HL-60 (cell line): ENCODE measurements around the gene RNF187.
A peak's percentile ranks its signal among the peaks of the same experiment; 100 is the strongest.

ENCODE experiments used
- DNase-seq, 2 experiments: peaks; one replicate each; pipeline ENCODE4 v3.0.0-alpha.2; 2010 to 2020; ENCODE audit warnings: low read depth in 1 of 2, low spot score in 1 of 2
- H3K27ac ChIP-seq: fragments of 250-450 bp; sonication (Bioruptor Pico); replicated peaks from 2 replicates; pipeline ENCODE4 v1.5.1; 2020; ENCODE audit warnings: mild to moderate bottlenecking, moderate library complexity
- H3K27me3 ChIP-seq: fragments of 250-450 bp; sonication (Bioruptor Pico); 2 replicates; pipeline ENCODE4 v1.5.1; 2021; ENCODE audit warnings: mild to moderate bottlenecking, moderate library complexity; ENCODE audit not compliant: insufficient read depth, poor library complexity, severe bottlenecking
- H3K4me3 ChIP-seq: replicated peaks from 2 replicates; pipeline ENCODE4 v1.5.1; 2011; ENCODE audit warnings: mild to moderate bottlenecking, control low read depth, low read length; ENCODE audit not compliant: insufficient read depth
- GABPA ChIP-seq: IDR thresholded peaks from 2 replicates; pipeline ENCODE4 v1.6.1; 2012; ENCODE audit warnings: low read depth
- POLR2AphosphoS5 ChIP-seq: IDR thresholded peaks from 2 replicates; pipeline ENCODE4 v1.6.1; 2012; ENCODE audit warnings: low read depth
- SPI1 ChIP-seq: IDR thresholded peaks from 2 replicates; pipeline ENCODE4 v1.6.1; 2012; ENCODE audit warnings: low read depth, mild to moderate bottlenecking, borderline replicate concordance
- TF ChIP-seq, protein P1 (sequence below): IDR thresholded peaks from 2 replicates; pipeline ENCODE4 v1.6.1; 2012; ENCODE audit warnings: low read depth; ENCODE audit not compliant: insufficient replicate concordance
- TF ChIP-seq, protein P2 (sequence below): IDR thresholded peaks from one replicate; pipeline ENCODE4 v1.5.1; 2011; ENCODE audit warnings: low read length, control low read depth, inconsistent platforms; ENCODE audit not compliant: insufficient read depth

Gene RNF187

DNA sequence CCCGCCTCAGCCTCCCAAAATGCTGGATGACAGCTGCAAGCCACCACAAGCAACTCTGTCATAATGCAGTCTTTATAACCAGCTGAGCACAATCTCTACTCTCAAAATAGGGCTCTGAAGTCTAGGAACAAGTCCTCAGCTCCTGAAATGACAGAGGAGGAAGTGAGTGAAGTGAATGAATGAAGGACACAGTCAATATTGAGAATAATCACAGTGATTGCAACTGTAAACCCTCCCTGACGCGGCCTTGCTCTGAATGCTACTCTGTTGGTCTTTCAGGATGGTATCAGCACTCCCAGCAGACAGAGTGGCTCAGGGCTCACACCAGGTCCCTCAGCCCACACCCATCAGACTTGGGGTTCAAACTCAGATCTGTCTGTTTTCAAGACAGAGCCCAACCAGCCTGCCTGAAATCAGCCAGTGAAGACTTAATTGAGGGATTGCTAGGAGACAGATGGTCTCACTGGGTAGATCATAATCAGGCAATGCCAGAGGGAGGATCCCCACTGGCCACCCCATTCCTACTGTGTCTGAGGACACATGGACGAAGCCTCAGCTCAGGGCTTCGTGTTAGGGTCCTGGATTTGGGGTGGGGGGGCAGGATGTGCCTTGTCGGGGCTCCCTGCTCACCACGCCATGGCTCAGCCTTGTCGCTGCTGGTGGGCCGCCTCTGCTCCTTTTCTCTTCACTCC lies 20.9 kb downstream of the RNF187 start:
- H3K27me3 ChIP-seq, result no peaks in the 10 kb centered on the region
- TF ChIP-seq POLR2AphosphoS5 (no peak), GABPA (no peak), SPI1 (no peak)
- TF ChIP-seq, protein P1, sequence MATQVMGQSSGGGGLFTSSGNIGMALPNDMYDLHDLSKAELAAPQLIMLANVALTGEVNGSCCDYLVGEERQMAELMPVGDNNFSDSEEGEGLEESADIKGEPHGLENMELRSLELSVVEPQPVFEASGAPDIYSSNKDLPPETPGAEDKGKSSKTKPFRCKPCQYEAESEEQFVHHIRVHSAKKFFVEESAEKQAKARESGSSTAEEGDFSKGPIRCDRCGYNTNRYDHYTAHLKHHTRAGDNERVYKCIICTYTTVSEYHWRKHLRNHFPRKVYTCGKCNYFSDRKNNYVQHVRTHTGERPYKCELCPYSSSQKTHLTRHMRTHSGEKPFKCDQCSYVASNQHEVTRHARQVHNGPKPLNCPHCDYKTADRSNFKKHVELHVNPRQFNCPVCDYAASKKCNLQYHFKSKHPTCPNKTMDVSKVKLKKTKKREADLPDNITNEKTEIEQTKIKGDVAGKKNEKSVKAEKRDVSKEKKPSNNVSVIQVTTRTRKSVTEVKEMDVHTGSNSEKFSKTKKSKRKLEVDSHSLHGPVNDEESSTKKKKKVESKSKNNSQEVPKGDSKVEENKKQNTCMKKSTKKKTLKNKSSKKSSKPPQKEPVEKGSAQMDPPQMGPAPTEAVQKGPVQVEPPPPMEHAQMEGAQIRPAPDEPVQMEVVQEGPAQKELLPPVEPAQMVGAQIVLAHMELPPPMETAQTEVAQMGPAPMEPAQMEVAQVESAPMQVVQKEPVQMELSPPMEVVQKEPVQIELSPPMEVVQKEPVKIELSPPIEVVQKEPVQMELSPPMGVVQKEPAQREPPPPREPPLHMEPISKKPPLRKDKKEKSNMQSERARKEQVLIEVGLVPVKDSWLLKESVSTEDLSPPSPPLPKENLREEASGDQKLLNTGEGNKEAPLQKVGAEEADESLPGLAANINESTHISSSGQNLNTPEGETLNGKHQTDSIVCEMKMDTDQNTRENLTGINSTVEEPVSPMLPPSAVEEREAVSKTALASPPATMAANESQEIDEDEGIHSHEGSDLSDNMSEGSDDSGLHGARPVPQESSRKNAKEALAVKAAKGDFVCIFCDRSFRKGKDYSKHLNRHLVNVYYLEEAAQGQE, result no peak
- TF ChIP-seq, protein P2, sequence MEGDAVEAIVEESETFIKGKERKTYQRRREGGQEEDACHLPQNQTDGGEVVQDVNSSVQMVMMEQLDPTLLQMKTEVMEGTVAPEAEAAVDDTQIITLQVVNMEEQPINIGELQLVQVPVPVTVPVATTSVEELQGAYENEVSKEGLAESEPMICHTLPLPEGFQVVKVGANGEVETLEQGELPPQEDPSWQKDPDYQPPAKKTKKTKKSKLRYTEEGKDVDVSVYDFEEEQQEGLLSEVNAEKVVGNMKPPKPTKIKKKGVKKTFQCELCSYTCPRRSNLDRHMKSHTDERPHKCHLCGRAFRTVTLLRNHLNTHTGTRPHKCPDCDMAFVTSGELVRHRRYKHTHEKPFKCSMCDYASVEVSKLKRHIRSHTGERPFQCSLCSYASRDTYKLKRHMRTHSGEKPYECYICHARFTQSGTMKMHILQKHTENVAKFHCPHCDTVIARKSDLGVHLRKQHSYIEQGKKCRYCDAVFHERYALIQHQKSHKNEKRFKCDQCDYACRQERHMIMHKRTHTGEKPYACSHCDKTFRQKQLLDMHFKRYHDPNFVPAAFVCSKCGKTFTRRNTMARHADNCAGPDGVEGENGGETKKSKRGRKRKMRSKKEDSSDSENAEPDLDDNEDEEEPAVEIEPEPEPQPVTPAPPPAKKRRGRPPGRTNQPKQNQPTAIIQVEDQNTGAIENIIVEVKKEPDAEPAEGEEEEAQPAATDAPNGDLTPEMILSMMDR, result no peak
- no peak for DNase-seq
- no peak overlapping the region for H3K27ac ChIP-seq
- no peak overlapping the region for H3K4me3 ChIP-seq

DNA sequence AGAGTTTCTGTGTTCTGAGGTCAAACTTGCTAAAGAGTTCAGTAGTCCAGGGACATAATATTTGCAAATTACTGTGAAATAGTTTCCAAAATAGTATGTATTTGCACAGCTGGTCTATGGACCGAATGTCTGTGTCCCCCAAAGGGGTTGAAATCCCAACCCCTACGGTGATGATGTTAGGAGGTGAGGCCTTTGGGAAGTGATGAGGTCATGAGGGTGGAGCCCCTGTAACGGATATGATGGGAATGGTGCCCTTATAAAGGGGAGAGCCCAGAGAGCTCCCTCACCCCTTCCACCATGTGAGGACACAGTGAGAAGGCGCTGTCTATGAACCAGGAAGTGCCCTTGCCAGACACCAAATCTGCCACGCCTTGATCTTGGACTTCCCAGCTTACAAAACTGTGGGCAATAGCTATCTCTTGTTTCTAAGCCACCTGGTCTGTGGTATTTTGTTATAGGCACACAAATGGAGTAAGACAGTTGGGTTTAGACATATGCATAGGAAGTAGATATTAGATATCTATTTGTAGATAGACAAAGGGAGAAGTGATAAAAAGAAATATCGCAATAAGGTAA lies 21.7 kb downstream of the RNF187 start:
- TF ChIP-seq POLR2AphosphoS5, result no peak
- TF ChIP-seq SPI1, result 0 out of 2 replicates have a peak, but pooled peaks have one; percentile 25
- Histone ChIP-seq H3K4me3 (no peak overlapping the region), H3K27ac (no peak overlapping the region), H3K27me3 (peaks cover 4% of the 10 kb centered on the region)
- peak in 1 of 2 experiments; percentile 33 for DNase-seq

DNA sequence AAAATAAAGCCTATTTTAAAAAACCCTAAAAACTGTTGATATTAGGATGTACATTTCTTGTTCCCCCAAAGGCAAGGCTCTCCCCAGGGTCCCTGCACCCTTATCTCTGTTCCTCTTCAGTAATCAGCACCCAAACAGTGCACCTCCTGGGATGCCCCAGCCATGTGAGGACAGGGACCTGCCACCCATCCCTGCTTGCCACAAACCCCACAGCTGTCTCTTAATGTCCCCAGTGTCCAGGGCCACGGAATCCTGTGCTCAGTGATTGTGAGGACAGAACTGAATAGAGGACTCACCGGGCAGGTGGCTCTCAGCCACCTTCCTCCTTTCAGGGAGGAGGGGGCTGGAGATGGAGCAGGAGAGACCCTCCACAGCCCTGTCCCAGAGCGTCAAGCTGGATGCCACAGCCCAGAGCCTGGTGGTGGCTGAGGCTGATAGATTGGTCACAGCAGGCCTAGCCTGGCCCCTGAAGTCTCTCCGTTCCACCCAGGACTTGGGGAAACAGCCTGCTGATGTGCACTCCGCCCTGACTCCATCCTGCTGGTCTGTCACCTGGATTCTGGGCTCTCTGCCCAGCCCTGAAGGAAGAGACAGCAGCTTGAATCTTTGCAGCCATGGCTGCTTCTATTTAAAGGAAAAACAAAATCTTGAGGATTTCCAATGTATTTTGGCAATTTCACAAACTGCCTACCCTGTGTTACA lies 23.1 kb downstream of the RNF187 start:
- Histone ChIP-seq H3K27ac (no peak overlapping the region), H3K4me3 (no peak overlapping the region), H3K27me3 (peaks cover 6% of the 10 kb centered on the region)
- DNase-seq, result no peak
- no peak for TF ChIP-seq SPI1
- TF ChIP-seq, protein P2, result no peak
- TF ChIP-seq GABPA, result no peak
- TF ChIP-seq POLR2AphosphoS5, result no peak
- TF ChIP-seq, protein P1, result no peak

DNA sequence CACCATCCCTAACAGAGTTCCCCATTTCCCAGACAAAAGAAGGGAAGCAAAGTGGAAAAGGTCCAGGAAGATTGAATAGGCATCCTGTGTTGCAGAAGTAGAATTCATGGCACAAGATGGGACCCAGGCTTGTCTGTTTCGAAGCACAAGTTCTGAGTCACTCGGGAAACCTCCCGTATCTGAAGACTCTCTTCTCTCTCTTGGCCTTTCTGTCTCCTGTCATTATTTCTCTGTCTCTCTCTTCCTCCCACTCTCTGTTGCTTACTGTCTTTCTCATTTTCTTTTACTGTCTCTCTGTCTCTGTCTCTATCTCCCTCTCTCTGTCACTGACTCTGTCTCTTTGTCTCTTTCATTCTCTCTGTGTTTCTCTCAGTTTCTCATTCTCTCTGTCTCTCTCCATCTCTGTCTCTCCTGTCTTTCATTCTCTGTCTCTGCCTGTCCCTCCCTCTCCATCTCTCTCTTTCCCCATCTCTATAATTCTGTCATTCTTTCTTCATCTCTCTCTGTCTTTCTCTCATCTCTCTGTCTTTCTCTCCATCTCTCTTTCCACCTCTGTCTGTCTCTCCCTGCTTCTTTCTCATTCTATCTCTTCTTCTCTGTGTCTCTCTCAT lies 23.7 kb downstream of the RNF187 start:
- DNase-seq, result no peak
- Histone ChIP-seq H3K27me3 (peaks cover 6% of the 10 kb centered on the region), H3K27ac (no peak overlapping the region), H3K4me3 (no peak overlapping the region)
- TF ChIP-seq POLR2AphosphoS5 (no peak), GABPA (no peak)
- TF ChIP-seq, protein P1, result no peak
